ENCODE results near the gene LAPTM5.
"Not testable (repeated sequence)": the region's sequence is repeated elsewhere in the genome, so short reads cannot be mapped to it uniquely, and the experiment has no call there.

LAPTM5 gene

GRCh38 chr1:30790850-30791778 lies 33.5 kb upstream of the LAPTM5 start:
- H3K4me1 Mint-ChIP-seq, result peaks cover 10% of the 10 kb centered on the region
- H3K9me3 Mint-ChIP-seq, result no peaks in the 10 kb centered on the region
- peak overlapping the region; percentile 98 for H3K27ac Mint-ChIP-seq
- peak in 1 of 2 donors; percentile 65 for DNase-seq (ENCODE audit: low spot score in 2 of 2)
- peaks cover 28% of the 10 kb centered on the region for H3K27me3 Mint-ChIP-seq
- H3K36me3 Mint-ChIP-seq, result peaks cover 2% of the 10 kb centered on the region
- H3K4me3 Mint-ChIP-seq, result peak overlapping the region; percentile 53
- peak; percentile 91 for ATAC-seq (ENCODE audit: low read depth)

GRCh38 chr1:30790256-30790525 lies 32.6 kb upstream of the LAPTM5 start:
- not testable (repeated sequence) for H3K4me3 Mint-ChIP-seq; ATAC-seq (ENCODE audit: low read depth); H3K9me3 Mint-ChIP-seq; H3K36me3 Mint-ChIP-seq; DNase-seq (ENCODE audit: low spot score in 2 of 2)
- peaks cover 28% of the 10 kb centered on the region for H3K27me3 Mint-ChIP-seq
- H3K4me1 Mint-ChIP-seq, result peaks cover 10% of the 10 kb centered on the region
- H3K27ac Mint-ChIP-seq, result peak overlapping the region; percentile 98

- DNase-seq (ENCODE audit: low spot score in 2 of 2), result no peak
- Mint-ChIP-seq H3K36me3 (peaks cover 2% of the 10 kb centered on the region), H3K9me3 (no peaks in the 10 kb centered on the region), H3K4me1 (peaks cover 10% of the 10 kb centered on the region), H3K27ac (peak overlapping the region; percentile 98), H3K27me3 (peaks cover 28% of the 10 kb centered on the region), H3K4me3 (no peak overlapping the region)
- ATAC-seq (ENCODE audit: low read depth), result no peak
Measured at GRCh38 chr1:30789388-30790255, 32.0 kb upstream of the LAPTM5 start.

- Mint-ChIP-seq H3K9me3 (no peaks in the 10 kb centered on the region), H3K4me1 (peaks cover 10% of the 10 kb centered on the region), H3K27me3 (peaks cover 27% of the 10 kb centered on the region), H3K36me3 (peaks cover 2% of the 10 kb centered on the region), H3K4me3 (no peak overlapping the region), H3K27ac (peak overlapping the region; percentile 98)
- no peak for ATAC-seq (ENCODE audit: low read depth)
- DNase-seq (ENCODE audit: low spot score in 2 of 2), result no peak
Measured at GRCh38 chr1:30788580-30789387, 31.2 kb upstream of the LAPTM5 start.

GRCh38 chr1:30787856-30788495 lies 30.4 kb upstream of the LAPTM5 start:
- peaks cover 23% of the 10 kb centered on the region for H3K27me3 Mint-ChIP-seq
- no peak for ATAC-seq (ENCODE audit: low read depth)
- peaks cover 10% of the 10 kb centered on the region for H3K4me1 Mint-ChIP-seq
- no peak overlapping the region for H3K4me3 Mint-ChIP-seq
- no peak for DNase-seq (ENCODE audit: low spot score in 2 of 2)
- peaks cover 2% of the 10 kb centered on the region for H3K36me3 Mint-ChIP-seq
- H3K9me3 Mint-ChIP-seq, result no peaks in the 10 kb centered on the region
- H3K27ac Mint-ChIP-seq, result peak overlapping the region; percentile 54

GRCh38 chr1:30787266-30787665 lies 29.7 kb upstream of the LAPTM5 start:
- ATAC-seq (ENCODE audit: low read depth) (no peak), DNase-seq (ENCODE audit: low spot score in 2 of 2) (no peak)
- no peaks in the 10 kb centered on the region for H3K9me3 Mint-ChIP-seq
- no peak overlapping the region for H3K4me3 Mint-ChIP-seq
- peaks cover 12% of the 10 kb centered on the region for H3K4me1 Mint-ChIP-seq
- H3K27me3 Mint-ChIP-seq, result peaks cover 21% of the 10 kb centered on the region
- H3K27ac Mint-ChIP-seq, result no peak overlapping the region
- peaks cover 2% of the 10 kb centered on the region for H3K36me3 Mint-ChIP-seq

GRCh38 chr1:30786264-30786991 lies 28.9 kb upstream of the LAPTM5 start:
- H3K36me3 Mint-ChIP-seq, result peaks cover 2% of the 10 kb centered on the region
- H3K27ac Mint-ChIP-seq, result no peak overlapping the region
- DNase-seq (ENCODE audit: low spot score in 2 of 2), result no peak
- ATAC-seq (ENCODE audit: low read depth), result no peak
- H3K27me3 Mint-ChIP-seq, result peaks cover 18% of the 10 kb centered on the region
- no peaks in the 10 kb centered on the region for H3K9me3 Mint-ChIP-seq
- H3K4me1 Mint-ChIP-seq, result peaks cover 11% of the 10 kb centered on the region
- H3K4me3 Mint-ChIP-seq, result no peak overlapping the region

- ATAC-seq (ENCODE audit: low read depth) (no peak), DNase-seq (ENCODE audit: low spot score in 2 of 2) (no peak)
- Mint-ChIP-seq H3K27me3 (peaks cover 12% of the 10 kb centered on the region), H3K9me3 (no peaks in the 10 kb centered on the region), H3K36me3 (no peaks in the 10 kb centered on the region), H3K27ac (no peak overlapping the region), H3K4me1 (peaks cover 4% of the 10 kb centered on the region), H3K4me3 (no peak overlapping the region)
Measured at GRCh38 chr1:30785714-30786113, 28.1 kb upstream of the LAPTM5 start.

GRCh38 chr1:30785181-30785580 lies 27.6 kb upstream of the LAPTM5 start:
- H3K9me3 Mint-ChIP-seq, result no peaks in the 10 kb centered on the region
- no peak overlapping the region for H3K4me3 Mint-ChIP-seq
- H3K4me1 Mint-ChIP-seq, result peaks cover 8% of the 10 kb centered on the region
- ATAC-seq (ENCODE audit: low read depth) (no peak), DNase-seq (ENCODE audit: low spot score in 2 of 2) (no peak)
- H3K36me3 Mint-ChIP-seq, result no peaks in the 10 kb centered on the region
- no peak overlapping the region for H3K27ac Mint-ChIP-seq
- peaks cover 12% of the 10 kb centered on the region for H3K27me3 Mint-ChIP-seq

GRCh38 chr1:30783256-30783915 lies 25.8 kb upstream of the LAPTM5 start:
- Mint-ChIP-seq H3K4me3 (no peak overlapping the region), H3K9me3 (no peaks in the 10 kb centered on the region), H3K4me1 (peaks cover 19% of the 10 kb centered on the region), H3K27ac (no peak overlapping the region), H3K36me3 (no peaks in the 10 kb centered on the region), H3K27me3 (peaks cover 10% of the 10 kb centered on the region)
- DNase-seq (ENCODE audit: low spot score in 2 of 2) (no peak), ATAC-seq (ENCODE audit: low read depth) (no peak)

GRCh38 chr1:30782361-30783255 lies 25.0 kb upstream of the LAPTM5 start:
- Mint-ChIP-seq H3K4me1 (peaks cover 19% of the 10 kb centered on the region), H3K27me3 (peaks cover 3% of the 10 kb centered on the region), H3K36me3 (no peaks in the 10 kb centered on the region), H3K9me3 (no peaks in the 10 kb centered on the region), H3K27ac (no peak overlapping the region), H3K4me3 (peak overlapping the region; percentile 43)
- peak; percentile 41 for ATAC-seq (ENCODE audit: low read depth)
- DNase-seq (ENCODE audit: low spot score in 2 of 2), result peak; percentile 71 to 85

GRCh38 chr1:30781906-30782305 lies 24.3 kb upstream of the LAPTM5 start:
- no peaks in the 10 kb centered on the region for H3K9me3 Mint-ChIP-seq
- peaks cover 19% of the 10 kb centered on the region for H3K4me1 Mint-ChIP-seq
- no peaks in the 10 kb centered on the region for H3K27me3 Mint-ChIP-seq
- no peak for ATAC-seq (ENCODE audit: low read depth)
- no peak overlapping the region for H3K27ac Mint-ChIP-seq
- H3K4me3 Mint-ChIP-seq, result no peak overlapping the region
- H3K36me3 Mint-ChIP-seq, result no peaks in the 10 kb centered on the region
- no peak for DNase-seq (ENCODE audit: low spot score in 2 of 2)

Data from memory B cell (primary cell).